ENCODE measurements around the gene FAM171A1. TPM values are rescaled to one million over a fixed set of nuclear protein-coding genes. Genes with fewer than 3 reads are reported as not detected.
"Not testable (repeated sequence)": the region's sequence is repeated elsewhere in the genome, so short reads cannot be mapped to it uniquely, and the experiment has no call there.

The FAM171A1 gene
- total RNA-seq, 1 experiment from 2014 or later: 25.7 TPM

DNA sequence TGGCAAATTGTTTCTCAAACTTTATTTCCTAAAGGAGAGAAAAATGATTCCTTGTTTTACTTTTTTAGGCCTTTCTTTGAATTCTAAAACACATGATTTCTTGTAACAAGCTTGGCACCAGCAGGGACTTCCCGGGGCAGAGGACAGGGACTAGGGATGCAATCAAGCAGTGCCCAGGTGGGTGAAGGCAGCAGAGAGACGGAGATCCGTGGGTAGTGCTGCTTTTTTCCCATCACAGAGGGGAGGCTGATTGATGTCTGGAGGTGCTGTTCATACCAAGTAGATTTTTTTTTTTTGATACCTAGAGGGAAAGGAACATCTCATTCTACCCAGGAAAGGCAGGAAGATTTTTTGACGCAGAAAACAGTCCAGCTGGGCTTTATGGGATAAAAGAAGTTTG, 91.9 kb downstream of the FAM171A1 start:
- no peak overlapping the region for H3K4me3 ChIP-seq (ENCODE audit: insufficient read depth, low read depth, low read length)
- DNase-seq: no peak

DNA sequence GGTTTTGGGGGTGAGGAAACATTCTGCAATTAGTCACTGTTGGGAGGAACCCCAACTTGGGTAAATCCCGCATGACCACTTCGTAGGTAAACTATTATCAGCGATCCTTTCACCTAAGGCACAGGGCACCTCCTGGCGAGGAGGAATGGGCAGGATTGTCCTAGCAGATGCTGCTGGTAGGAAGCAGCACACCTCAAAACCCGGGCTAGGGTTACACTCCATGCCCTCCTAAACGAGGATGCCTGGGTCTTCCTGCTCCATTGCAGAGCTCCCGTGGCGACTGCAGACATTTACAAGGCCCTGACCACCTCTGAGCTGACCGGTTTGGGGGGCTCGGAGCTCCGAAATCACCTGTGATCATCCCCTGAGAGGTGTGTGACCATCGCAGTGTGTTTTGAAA, 92.3 kb downstream of the FAM171A1 start:
- no peak overlapping the region for H3K4me3 ChIP-seq (ENCODE audit: insufficient read depth, low read depth, low read length)
- H3K36me3 ChIP-seq (replicated peaks; ENCODE audit: control insufficient read depth, insufficient read depth, low read length): peaks cover 2% of the 10 kb centered on the region
- no peaks in the 10 kb centered on the region for H3K27me3 ChIP-seq (ENCODE audit: control insufficient read depth, insufficient read depth, low read length)
- no peak for DNase-seq

More for the DNA sequence above, 91.9 kb downstream of the FAM171A1 start:
- Histone ChIP-seq H3K36me3 (replicated peaks; ENCODE audit: control insufficient read depth, insufficient read depth, low read length) (peaks cover 2% of the 10 kb centered on the region), H3K27me3 (ENCODE audit: control insufficient read depth, insufficient read depth, low read length) (no peaks in the 10 kb centered on the region)

DNA sequence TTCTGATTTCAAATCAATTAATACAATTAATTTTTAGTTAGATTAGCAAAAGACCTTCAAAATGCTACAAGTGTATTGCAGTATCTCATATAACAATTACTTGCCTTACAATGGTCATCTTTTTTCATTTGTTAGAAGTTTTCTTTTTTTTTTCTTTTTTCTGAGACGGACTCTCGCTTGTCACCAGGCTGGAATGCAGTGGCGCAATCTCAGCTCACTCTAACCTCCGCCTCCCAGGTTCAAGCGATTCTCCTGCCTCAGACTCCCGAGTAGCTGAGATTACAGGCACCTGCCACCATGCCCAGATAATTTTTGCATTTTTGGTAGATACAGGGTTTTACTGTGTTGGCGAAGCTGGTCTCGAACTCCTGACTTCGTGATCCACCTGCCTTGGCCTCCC, 95.0 kb downstream of the FAM171A1 start:
- not testable (repeated sequence) for H3K36me3 ChIP-seq (replicated peaks; ENCODE audit: control insufficient read depth, insufficient read depth, low read length); DNase-seq; H3K27me3 ChIP-seq (ENCODE audit: control insufficient read depth, insufficient read depth, low read length); H3K4me3 ChIP-seq (ENCODE audit: insufficient read depth, low read depth, low read length)

DNA sequence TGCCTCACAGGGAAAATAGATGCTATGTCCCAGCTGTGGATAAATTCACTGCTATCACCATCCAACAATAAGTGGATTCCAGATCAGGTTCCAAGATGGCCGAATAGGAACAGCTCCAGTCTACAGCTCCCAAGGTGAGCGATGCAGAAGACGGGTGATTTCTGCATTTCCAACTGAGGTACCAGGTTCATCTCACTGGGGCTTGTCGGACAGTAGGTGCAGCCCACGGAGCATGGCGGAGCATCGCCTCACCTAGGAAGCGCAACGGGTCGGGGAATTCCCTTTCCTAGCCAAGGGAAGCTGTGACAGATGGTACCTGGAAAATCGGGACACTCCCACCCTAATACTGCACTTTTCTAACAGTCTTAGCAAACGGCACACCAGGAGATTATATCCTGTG, 101.3 kb downstream of the FAM171A1 start:
- H3K36me3 ChIP-seq (replicated peaks; ENCODE audit: control insufficient read depth, insufficient read depth, low read length); H3K4me3 ChIP-seq (ENCODE audit: insufficient read depth, low read depth, low read length); DNase-seq; H3K27me3 ChIP-seq (ENCODE audit: control insufficient read depth, insufficient read depth, low read length): not testable (repeated sequence)

DNA sequence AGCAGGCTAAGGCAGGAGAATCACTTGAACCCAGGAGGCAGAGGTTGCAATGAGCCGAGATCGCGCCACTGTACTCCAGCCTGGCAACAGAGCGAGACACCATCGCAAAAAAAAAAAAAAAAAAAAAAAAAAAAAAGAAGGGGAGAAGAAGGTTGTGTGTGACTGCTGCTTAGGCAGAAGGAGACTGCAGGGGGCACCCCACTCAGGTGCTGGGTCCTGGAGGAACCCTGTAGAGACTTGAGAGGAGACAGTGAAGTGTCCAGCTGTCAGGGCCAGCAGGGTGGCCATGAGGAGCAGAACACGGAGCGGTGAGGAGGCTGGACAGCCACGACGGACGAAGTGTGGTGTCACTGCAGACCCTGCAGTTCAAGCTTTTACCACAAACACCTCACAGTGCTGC, 103.6 kb downstream of the FAM171A1 start:
- Histone ChIP-seq H3K27me3 (ENCODE audit: control insufficient read depth, insufficient read depth, low read length) (no peaks in the 10 kb centered on the region), H3K4me3 (ENCODE audit: insufficient read depth, low read depth, low read length) (no peak overlapping the region), H3K36me3 (replicated peaks; ENCODE audit: control insufficient read depth, insufficient read depth, low read length) (peaks cover 2% of the 10 kb centered on the region)
- DNase-seq: no peak

DNA sequence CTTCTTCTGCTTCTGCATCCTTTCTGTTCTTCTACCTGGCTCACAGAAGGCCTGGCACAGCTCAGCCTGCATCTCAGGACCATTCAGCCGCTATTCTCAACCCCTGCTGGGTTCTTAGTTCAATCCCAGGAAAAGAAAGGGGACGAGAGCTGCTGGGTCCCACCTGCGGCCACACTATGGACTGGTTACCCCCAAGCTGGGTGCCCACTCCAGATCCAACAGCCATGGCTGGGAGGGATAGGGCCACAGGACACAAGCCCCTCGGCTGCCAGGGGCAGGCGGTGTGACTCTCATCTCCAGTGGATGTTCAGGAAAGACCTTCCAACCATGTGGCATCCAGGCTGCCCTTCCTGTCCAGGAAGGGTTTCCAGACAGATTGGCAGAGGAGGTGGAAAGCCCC, 105.0 kb downstream of the FAM171A1 start:
- no peak for DNase-seq
- no peaks in the 10 kb centered on the region for H3K27me3 ChIP-seq (ENCODE audit: control insufficient read depth, insufficient read depth, low read length)

DNA sequence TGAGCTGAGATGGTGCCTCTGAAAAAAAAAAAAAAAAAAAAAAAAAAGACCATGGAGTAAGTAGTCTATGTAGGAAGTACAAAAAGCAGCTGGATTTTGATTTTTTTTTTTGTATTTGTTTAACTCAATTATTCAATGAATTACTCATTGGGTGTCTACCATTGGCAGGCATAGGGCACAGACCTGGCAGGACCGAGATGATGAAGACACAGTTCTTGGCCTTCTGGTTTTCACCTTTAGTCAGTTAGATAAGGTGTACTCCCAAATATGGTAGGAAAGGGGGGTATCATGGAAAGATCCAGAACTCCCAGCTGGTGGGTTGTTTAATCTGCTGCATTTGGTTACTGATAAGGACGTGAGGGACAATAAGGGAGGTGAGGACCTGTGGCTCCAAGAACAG, 105.5 kb downstream of the FAM171A1 start:
- Histone ChIP-seq H3K4me3 (ENCODE audit: insufficient read depth, low read depth, low read length) (no peak overlapping the region), H3K36me3 (replicated peaks; ENCODE audit: control insufficient read depth, insufficient read depth, low read length) (peaks cover 2% of the 10 kb centered on the region), H3K27me3 (ENCODE audit: control insufficient read depth, insufficient read depth, low read length) (no peaks in the 10 kb centered on the region)
- no peak for DNase-seq

More for the DNA sequence above, 105.0 kb downstream of the FAM171A1 start:
- H3K36me3 ChIP-seq (replicated peaks; ENCODE audit: control insufficient read depth, insufficient read depth, low read length): peaks cover 2% of the 10 kb centered on the region
- H3K4me3 ChIP-seq (ENCODE audit: insufficient read depth, low read depth, low read length): no peak overlapping the region

DNA sequence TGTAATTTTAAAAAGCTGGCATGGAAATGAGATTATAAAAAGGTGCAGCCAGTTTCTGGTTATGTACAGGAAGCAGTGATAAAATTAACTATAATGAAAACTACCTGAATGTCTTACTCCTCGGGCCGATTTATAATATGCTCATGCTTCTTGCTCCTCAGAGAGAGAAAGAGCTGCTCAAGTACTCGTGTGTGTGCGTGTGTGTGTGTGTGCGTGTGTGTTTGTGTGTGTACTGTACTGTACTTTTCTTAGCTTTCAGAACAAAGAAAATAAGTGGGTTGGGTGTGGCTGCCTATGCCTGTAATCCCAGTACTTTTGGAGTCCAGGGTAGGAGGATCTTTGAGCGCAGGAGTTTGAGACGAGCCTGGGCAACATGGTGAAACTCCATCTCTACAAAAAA, 106.0 kb downstream of the FAM171A1 start:
- no peak overlapping the region for H3K4me3 ChIP-seq (ENCODE audit: insufficient read depth, low read depth, low read length)

DNA sequence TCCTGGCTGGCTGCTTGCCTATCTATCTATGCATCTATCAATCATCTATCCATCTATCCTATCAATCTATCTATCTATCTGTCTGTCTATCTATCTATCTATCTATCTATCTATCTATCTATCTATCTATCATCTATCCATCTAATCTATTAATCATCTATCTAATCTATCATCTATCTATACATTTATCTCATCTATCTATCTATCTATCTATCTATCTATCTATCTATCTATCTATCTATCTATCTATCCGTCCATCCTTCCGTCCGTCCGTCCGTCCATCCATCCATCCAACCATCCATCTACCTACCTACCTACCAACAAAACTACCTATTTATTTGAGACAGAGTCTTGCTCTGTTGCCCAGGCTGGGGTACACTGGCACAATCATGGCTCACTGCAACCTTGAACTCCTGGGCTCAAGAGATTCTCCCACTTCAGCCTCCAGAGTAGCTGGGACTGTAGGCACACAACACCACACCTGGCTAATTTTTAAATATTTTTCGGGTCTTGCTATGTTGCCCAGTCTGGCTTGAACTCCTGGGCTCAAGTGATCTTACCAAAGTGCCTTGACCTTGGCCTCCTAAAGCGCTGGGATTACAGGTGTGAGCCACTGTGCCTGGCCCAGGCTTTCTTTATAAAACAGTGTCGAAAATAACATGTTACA, 107.3 kb downstream of the FAM171A1 start:
- H3K36me3 ChIP-seq (replicated peaks; ENCODE audit: control insufficient read depth, insufficient read depth, low read length): no peaks in the 10 kb centered on the region
- no peak for DNase-seq
- H3K27me3 ChIP-seq (ENCODE audit: control insufficient read depth, insufficient read depth, low read length): no peaks in the 10 kb centered on the region

More for the DNA sequence above, 106.0 kb downstream of the FAM171A1 start:
- Histone ChIP-seq H3K36me3 (replicated peaks; ENCODE audit: control insufficient read depth, insufficient read depth, low read length) (peaks cover 2% of the 10 kb centered on the region), H3K27me3 (ENCODE audit: control insufficient read depth, insufficient read depth, low read length) (no peaks in the 10 kb centered on the region)
- DNase-seq: no peak

DNA sequence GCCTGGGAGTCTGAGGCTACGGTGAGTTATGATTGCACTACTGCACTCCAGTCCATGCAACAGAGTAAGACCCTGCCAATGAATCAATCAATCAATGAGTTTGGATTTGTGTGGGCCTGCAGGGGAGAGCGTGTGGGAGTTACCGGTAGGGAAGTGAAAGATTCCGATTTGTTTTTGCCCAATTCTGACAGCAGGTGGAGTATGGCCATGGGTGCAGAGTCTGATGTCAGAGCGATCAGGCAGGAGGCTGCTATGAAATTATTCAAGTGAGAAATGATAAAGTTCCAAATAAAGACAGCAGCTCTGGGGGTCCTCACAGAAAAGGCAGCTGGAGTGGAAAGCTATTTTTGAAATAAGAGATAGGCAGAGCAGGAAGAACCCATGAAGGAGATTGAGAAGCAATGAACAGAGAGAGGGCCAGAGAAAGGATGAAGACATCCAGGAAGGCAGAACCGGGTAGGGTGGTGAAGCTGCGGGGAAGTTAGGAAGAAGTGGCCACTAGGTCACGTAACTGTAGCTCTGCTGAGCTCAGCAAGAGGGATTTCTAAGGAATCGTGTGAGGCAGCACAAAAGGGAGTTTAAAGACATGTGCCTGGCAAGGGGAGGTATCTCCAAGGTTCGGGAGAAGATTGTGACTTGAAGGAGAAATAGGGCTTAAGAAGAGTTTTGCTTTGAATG, 108.9 kb downstream of the FAM171A1 start:
- DNase-seq: peak; percentile 59
- Histone ChIP-seq H3K4me3 (ENCODE audit: insufficient read depth, low read depth, low read length) (no peak overlapping the region), H3K36me3 (replicated peaks; ENCODE audit: control insufficient read depth, insufficient read depth, low read length) (no peaks in the 10 kb centered on the region), H3K27me3 (ENCODE audit: control insufficient read depth, insufficient read depth, low read length) (no peaks in the 10 kb centered on the region)

More for the DNA sequence above, 107.3 kb downstream of the FAM171A1 start:
- H3K4me3 ChIP-seq (ENCODE audit: insufficient read depth, low read depth, low read length): no peak overlapping the region

DNA sequence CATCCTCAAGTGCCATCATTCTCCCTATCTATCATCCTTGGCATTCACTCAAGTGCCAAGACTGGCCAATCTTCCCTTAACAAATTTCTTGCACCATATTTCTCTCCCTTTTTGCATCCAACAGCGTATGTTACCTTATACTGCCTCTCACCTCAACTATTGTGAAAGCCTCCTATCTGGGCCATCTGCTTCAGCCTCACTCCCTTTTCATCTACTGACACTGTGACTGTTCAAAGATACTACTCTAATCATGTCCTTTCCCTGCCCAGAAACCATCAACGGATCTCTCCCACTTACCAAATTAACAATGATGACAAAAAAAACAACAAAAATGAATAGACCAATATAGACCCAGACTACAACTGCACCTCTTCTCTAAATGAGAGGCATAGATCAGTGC, 112.0 kb downstream of the FAM171A1 start:
- Histone ChIP-seq H3K27me3 (ENCODE audit: control insufficient read depth, insufficient read depth, low read length) (no peaks in the 10 kb centered on the region), H3K4me3 (ENCODE audit: insufficient read depth, low read depth, low read length) (no peak overlapping the region), H3K36me3 (replicated peaks; ENCODE audit: control insufficient read depth, insufficient read depth, low read length) (no peaks in the 10 kb centered on the region)
- DNase-seq: no peak

DNA sequence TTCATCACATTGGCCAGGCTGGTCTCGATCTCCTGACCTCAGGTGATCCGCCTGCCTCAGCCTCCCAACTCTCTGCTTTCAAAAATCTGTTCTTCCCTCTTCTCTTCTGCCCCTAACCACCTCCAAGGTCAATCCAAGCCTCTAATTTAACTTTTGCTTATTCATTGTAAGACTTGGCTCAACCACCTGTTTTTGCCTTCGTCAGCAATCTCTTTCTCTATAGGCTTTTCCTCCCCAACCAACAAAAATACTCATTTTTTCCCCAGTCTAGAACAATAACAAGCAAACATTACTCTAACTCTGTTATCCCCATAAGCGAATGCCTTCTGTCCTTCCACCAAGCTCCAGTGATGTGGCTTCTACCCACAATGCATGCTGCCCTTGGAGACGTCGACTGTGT, 112.8 kb downstream of the FAM171A1 start:
- H3K36me3 ChIP-seq (replicated peaks; ENCODE audit: control insufficient read depth, insufficient read depth, low read length): no peaks in the 10 kb centered on the region
- H3K4me3 ChIP-seq (ENCODE audit: insufficient read depth, low read depth, low read length): no peak overlapping the region
- H3K27me3 ChIP-seq (ENCODE audit: control insufficient read depth, insufficient read depth, low read length): no peaks in the 10 kb centered on the region

DNA sequence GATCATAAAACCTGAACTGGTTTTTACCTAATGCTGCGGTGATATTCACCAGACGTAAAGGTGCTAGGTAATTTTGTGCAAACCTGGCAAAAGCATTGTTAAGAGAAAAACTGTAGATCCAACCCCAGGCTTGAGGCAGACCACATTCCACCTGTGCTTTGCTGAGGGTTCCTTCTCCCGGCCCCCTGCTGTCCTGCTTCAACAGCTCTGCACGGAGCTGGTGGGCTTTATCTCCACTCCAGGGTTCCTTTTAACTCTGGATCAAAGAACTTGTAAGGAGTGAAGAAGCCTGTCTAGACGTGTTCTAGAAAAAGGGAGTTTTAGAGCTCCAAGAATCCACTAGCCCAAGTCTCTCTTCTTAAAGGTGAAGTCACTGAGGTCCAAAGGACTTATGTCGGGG, 115.1 kb downstream of the FAM171A1 start:
- H3K4me3 ChIP-seq (ENCODE audit: insufficient read depth, low read depth, low read length): no peak overlapping the region
- DNase-seq: peak; percentile 51
- H3K27me3 ChIP-seq (ENCODE audit: control insufficient read depth, insufficient read depth, low read length): no peaks in the 10 kb centered on the region
- no peaks in the 10 kb centered on the region for H3K36me3 ChIP-seq (replicated peaks; ENCODE audit: control insufficient read depth, insufficient read depth, low read length)

More for the DNA sequence above, 112.8 kb downstream of the FAM171A1 start:
- DNase-seq: no peak

DNA sequence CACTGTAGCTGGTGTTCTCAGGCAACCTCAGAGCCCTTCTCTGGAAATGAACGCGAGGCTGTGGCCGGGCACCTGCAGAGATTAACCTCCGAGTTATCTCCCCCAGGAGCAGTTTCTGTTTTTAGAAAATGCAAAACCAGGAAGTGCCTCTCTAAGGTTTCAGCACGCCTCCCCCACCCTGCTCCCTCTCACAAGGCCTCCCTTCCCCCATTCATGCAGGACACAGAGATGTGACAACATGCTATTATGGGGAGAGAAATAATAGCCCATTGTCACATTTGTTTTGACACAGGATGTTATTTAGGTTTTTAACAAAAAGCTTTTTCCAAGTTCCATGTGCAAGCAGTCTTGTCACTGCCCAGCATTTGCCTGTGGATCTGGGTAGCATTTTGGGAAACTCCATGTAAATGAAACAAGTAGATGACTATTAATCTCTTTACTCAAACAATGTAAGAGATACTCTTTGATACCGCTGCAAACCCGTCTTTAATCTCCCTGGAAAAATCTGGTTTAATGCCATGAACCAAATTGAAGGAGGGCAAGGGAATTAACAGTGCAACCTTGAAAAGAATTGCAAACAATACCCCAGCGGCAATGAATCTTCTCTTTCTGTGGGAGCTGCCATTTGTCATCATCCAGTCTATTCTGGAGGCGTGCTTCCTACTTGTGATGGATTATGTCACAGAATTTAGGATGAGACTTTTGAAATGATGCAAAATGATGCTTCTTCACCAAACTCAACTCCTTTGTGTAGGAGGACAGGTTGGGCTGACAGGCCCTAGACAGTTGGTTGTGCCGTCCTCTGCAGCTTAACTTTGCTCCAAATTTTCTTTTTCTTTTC, 116.1 kb downstream of the FAM171A1 start:
- H3K36me3 ChIP-seq (replicated peaks; ENCODE audit: control insufficient read depth, insufficient read depth, low read length): no peaks in the 10 kb centered on the region
- peak; percentile 66 for DNase-seq
- H3K27me3 ChIP-seq (ENCODE audit: control insufficient read depth, insufficient read depth, low read length): no peaks in the 10 kb centered on the region
- no peak overlapping the region for H3K4me3 ChIP-seq (ENCODE audit: insufficient read depth, low read depth, low read length)
